Adrenal gland (tissue), 5 donors: Measurements from ENCODE around the gene ZMAT5.

Source experiments
- CTCF ChIP-seq, 6 experiments: fragments of 450-650 bp in 4 of 6; fragments of 200-600 bp in 2 of 6; sonication (generic) in 1 of 6; IDR thresholded peaks; 1 replicate in 5 of 6; 2 replicates in 1 of 6; pipeline versions ENCODE4 v1.5.1 to v1.8.0; 2016 to 2021; ENCODE audit warnings: antibody characterized with exemption in 6 of 6, mild to moderate bottlenecking in 2 of 6, moderate library complexity in 1 of 6
- POLR2A ChIP-seq, 2 donors: fragments of 450-650 bp; IDR thresholded peaks; one replicate each; pipeline ENCODE4 v1.6.1; 2017; ENCODE audit warnings: antibody characterized with exemption in 2 of 2, mild to moderate bottlenecking in 2 of 2, moderate library complexity in 1 of 2
- donor health status: DM: no; HTN: no; CAD: no.

GRCh38 chr22:29700206-29700899 is 66.5 kb downstream of the ZMAT5 start:
- no peak for TF ChIP-seq POLR2A (IDR thresholded peaks at IDR 0.05)
- no peak for TF ChIP-seq CTCF (IDR thresholded peaks at IDR 0.05)
